NB4 (cell line): ENCODE data around the gene FCAMR.

Source experiments
- DNase-seq: peaks from one replicate; pipeline ENCODE4 v3.0.0; 2010; ENCODE audit warnings: low read depth
- H3K4me3 ChIP-seq: one replicate; pipeline ENCODE4 v1.5.1; 2011; ENCODE audit warnings: mild to moderate bottlenecking, low read depth, low read length, moderate library complexity
- CTCF ChIP-seq: IDR thresholded peaks from one replicate; pipeline ENCODE4 v1.5.1; 2012; ENCODE audit warnings: low read depth, low read length
- MYC ChIP-seq: IDR thresholded peaks from 2 replicates; pipeline ENCODE4 v1.6.1; 2011; ENCODE audit warnings: low read depth, low read length
- POLR2A ChIP-seq: IDR thresholded peaks from 2 replicates; pipeline ENCODE4 v1.6.1; 2011; ENCODE audit warnings: mild to moderate bottlenecking; ENCODE audit not compliant: insufficient read length; ENCODE audit errors: extremely low read depth
- TF ChIP-seq, protein P1 (sequence below): IDR thresholded peaks from 2 replicates; pipeline ENCODE4 v1.6.1; 2011; ENCODE audit warnings: low read depth, low read length

FCAMR gene, protein sequence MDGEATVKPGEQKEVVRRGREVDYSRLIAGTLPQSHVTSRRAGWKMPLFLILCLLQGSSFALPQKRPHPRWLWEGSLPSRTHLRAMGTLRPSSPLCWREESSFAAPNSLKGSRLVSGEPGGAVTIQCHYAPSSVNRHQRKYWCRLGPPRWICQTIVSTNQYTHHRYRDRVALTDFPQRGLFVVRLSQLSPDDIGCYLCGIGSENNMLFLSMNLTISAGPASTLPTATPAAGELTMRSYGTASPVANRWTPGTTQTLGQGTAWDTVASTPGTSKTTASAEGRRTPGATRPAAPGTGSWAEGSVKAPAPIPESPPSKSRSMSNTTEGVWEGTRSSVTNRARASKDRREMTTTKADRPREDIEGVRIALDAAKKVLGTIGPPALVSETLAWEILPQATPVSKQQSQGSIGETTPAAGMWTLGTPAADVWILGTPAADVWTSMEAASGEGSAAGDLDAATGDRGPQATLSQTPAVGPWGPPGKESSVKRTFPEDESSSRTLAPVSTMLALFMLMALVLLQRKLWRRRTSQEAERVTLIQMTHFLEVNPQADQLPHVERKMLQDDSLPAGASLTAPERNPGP

DNA sequence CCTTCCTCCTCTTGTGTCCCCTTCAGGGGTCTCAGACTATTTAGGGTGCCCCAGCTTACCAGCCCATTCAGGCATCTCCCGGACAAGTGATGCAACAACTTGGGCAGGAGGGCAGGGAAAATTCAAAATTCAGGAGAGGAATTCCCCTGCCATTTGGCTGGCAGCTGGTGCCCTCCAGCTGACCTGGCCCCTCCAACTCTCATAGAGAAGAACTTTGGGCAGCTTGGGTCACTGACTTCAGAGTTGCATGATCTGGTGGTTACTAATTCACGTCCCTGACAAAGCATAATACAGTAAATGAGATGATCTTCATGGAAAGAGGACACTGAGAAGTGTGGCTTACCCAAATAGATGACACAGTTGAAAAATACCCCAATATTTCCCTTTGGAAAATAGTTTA is at the start of gene FCAMR:
Gene FCAMR (minus strand): TSS at position 15 of the 400 bp plus-strand sequence. CDS start 335 bp downstream, outside the sequence.
- DNase-seq = no peak
- TF ChIP-seq POLR2A (no peak), MYC (no peak), CTCF (no peak)
- TF ChIP-seq, protein P1, sequence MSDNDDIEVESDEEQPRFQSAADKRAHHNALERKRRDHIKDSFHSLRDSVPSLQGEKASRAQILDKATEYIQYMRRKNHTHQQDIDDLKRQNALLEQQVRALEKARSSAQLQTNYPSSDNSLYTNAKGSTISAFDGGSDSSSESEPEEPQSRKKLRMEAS = no peak
- no peak within 1 kb of the TSS for H3K4me3 ChIP-seq

- TF ChIP-seq MYC (no peak), POLR2A (no peak), CTCF (no peak)
- TF ChIP-seq, protein P1 = no peak
- no peak for DNase-seq
- H3K4me3 ChIP-seq = no peak overlapping the region
Observed at GRCh38 chr1:207019661-207020060, 49.4 kb upstream of the FCAMR start.

GRCh38 chr1:207019161-207019560 is 48.9 kb upstream of the FCAMR start:
- no peak overlapping the region for H3K4me3 ChIP-seq
- TF ChIP-seq, protein P1 = no peak
- TF ChIP-seq POLR2A (no peak), CTCF (no peak), MYC (no peak)
- DNase-seq = no peak

- H3K4me3 ChIP-seq = no peak overlapping the region
- TF ChIP-seq, protein P1 = no peak
- TF ChIP-seq CTCF (no peak), POLR2A (no peak), MYC (no peak)
- DNase-seq = no peak
Observed at GRCh38 chr1:207018707-207019106, 48.4 kb upstream of the FCAMR start.

GRCh38 chr1:207017615-207018559 is 47.6 kb upstream of the FCAMR start:
- DNase-seq = no peak
- no peak overlapping the region for H3K4me3 ChIP-seq
- TF ChIP-seq POLR2A (no peak), MYC (no peak), CTCF (no peak)
- TF ChIP-seq, protein P1 = no peak
